H1 (cell line): ENCODE data around the gene UQCC5. TPM values are rescaled to one million over a fixed set of nuclear protein-coding genes. Genes with fewer than 3 reads are reported as not detected.

Source experiments
- CTCF ChIA-PET: fragments of 300-600 bp; sonication (Branson Sonifier 250); formaldehyde crosslinking; loops from one replicate; lab custom pipeline; 2021; ENCODE audit not compliant: partially characterized antibody; lab: Charles Lee
- POLR2A ChIA-PET: fragments of 300-600 bp; sonication (Branson Sonifier 250); formaldehyde crosslinking; loops from one replicate; lab custom pipeline; 2021; ENCODE audit warnings: inconsistent platforms; ENCODE audit not compliant: partially characterized antibody; lab: Charles Lee
- DNase-seq, 2 experiments: peaks; one replicate each; pipeline versions ENCODE4 v3.0.0 to v3.0.0-alpha.2; 2010 to 2022; ENCODE audit warnings: low spot score in 2 of 2, low read depth in 1 of 2, mixed read lengths in 1 of 2
- FAIRE-seq: peaks from 2 replicates; lab custom pipeline; 2011; peaks lifted over from hg19 to GRCh38; lab: Jason Lieb, UNC
- H2AFZ ChIP-seq: 2 replicates; pipeline ENCODE4 v1.8.1; 2012; ENCODE audit warnings: low read length, inconsistent platforms
- H2AK5ac ChIP-seq: 2 replicates; pipeline ENCODE4 v1.6.1; 2013; ENCODE audit warnings: low read depth, low read length
- H2BK120ac ChIP-seq: replicated peaks from 2 replicates; pipeline ENCODE3; 2013; ENCODE audit warnings: low read depth, low read length, inconsistent platforms
- H2BK12ac ChIP-seq: 2 replicates; pipeline ENCODE4 v1.6.1; 2013; ENCODE audit warnings: low read depth, low read length
- H2BK15ac ChIP-seq: 2 replicates; pipeline ENCODE4 v1.6.1; 2013; ENCODE audit warnings: low read length
- H2BK20ac ChIP-seq: 2 replicates; pipeline ENCODE4 v1.6.1; 2013; ENCODE audit warnings: low read length
- H2BK5ac ChIP-seq: 2 replicates; pipeline ENCODE4 v1.6.1; 2013; ENCODE audit warnings: low read depth, low read length
- H3K14ac ChIP-seq: 2 replicates; pipeline ENCODE4 v1.6.1; 2013; ENCODE audit warnings: inconsistent platforms; ENCODE audit not compliant: insufficient read length
- H3K18ac ChIP-seq: 2 replicates; pipeline ENCODE4 v1.6.1; 2013; ENCODE audit warnings: low read length; ENCODE audit errors: extremely low read depth
- H3K23ac ChIP-seq: 2 replicates; pipeline ENCODE4 v1.6.1; 2013; ENCODE audit warnings: inconsistent platforms; ENCODE audit not compliant: insufficient read length
- H3K23me2 ChIP-seq: 2 replicates; pipeline ENCODE4 v1.6.1; 2013; ENCODE audit warnings: low read depth, low read length
- H3K27ac ChIP-seq: 2 replicates; pipeline ENCODE4 v1.6.1; 2011; ENCODE audit warnings: low read depth, low read length, inconsistent platforms
- H3K27me3 ChIP-seq, 4 experiments: replicated peaks in 1 of 4; 1 replicate in 1 of 4; 2 replicates in 3 of 4; pipeline versions ENCODE4 v1.6.1 to v1.8.1; 2011 to 2013; ENCODE audit warnings: low read length in 3 of 4, mild to moderate bottlenecking in 3 of 4, inconsistent platforms in 2 of 4, mixed read lengths in 2 of 4, moderate library complexity in 1 of 4; ENCODE audit not compliant: control insufficient read depth in 3 of 4, insufficient read depth in 3 of 4; ENCODE audit errors: extremely low read depth in 1 of 4
- H3K36me3 ChIP-seq, 4 experiments: 2 replicates each; pipeline versions ENCODE4 v1.6.1 to v1.8.1; 2011 to 2013; ENCODE audit warnings: mild to moderate bottlenecking in 4 of 4, low read length in 3 of 4, moderate library complexity in 2 of 4, control low read depth in 1 of 4, inconsistent platforms in 1 of 4; ENCODE audit not compliant: insufficient read depth in 4 of 4, control insufficient read depth in 2 of 4
- H3K4ac ChIP-seq: replicated peaks from 2 replicates; pipeline ENCODE3; 2013; ENCODE audit warnings: low read length, low read depth, mixed read lengths, inconsistent platforms; ENCODE audit not compliant: insufficient read length
- H3K4me1 ChIP-seq, 4 experiments: replicated peaks in 1 of 4; 1 replicate in 1 of 4; 2 replicates in 3 of 4; pipeline versions ENCODE4 v1.6.1 to v1.8.1; 2011 to 2013; ENCODE audit warnings: low read length in 3 of 4, inconsistent platforms in 2 of 4, mixed read lengths in 1 of 4; ENCODE audit not compliant: insufficient read depth in 4 of 4, control insufficient read depth in 3 of 4
- H3K4me2 ChIP-seq, 2 experiments: 2 replicates each; pipeline versions ENCODE4 v1.6.1 to v1.8.1; 2011 to 2013; ENCODE audit warnings: low read depth in 2 of 2, low read length in 2 of 2, control low read depth in 1 of 2, inconsistent platforms in 1 of 2, mild to moderate bottlenecking in 1 of 2; ENCODE audit not compliant: insufficient read depth in 1 of 2
- H3K4me3 ChIP-seq, 4 experiments: fragments of 200-600, 300-600 bp in 1 of 4; sonication (generic), shearing (Covaris generic), sonication (Bioruptor Twin) in 1 of 4; 2 replicates each; pipeline versions ENCODE4 v1.5.1 to v1.8.1; 2011 to 2016; ENCODE audit warnings: low read length in 4 of 4, low read depth in 3 of 4, control low read depth in 2 of 4, inconsistent platforms in 2 of 4, mild to moderate bottlenecking in 2 of 4, mixed read lengths in 1 of 4, moderate library complexity in 1 of 4; ENCODE audit not compliant: insufficient read depth in 2 of 4; ENCODE audit errors: extremely low read depth in 1 of 4
- H3K56ac ChIP-seq: replicated peaks from 2 replicates; pipeline ENCODE3; 2013; ENCODE audit warnings: low read depth, mild to moderate bottlenecking, mixed read lengths, low read length, inconsistent platforms; ENCODE audit not compliant: insufficient read length
- H3K79me1 ChIP-seq: 2 replicates; pipeline ENCODE4 v1.6.1; 2013; ENCODE audit warnings: low read depth, low read length, control low read depth
- H3K79me2 ChIP-seq, 2 experiments: 2 replicates each; pipeline versions ENCODE4 v1.6.1 to v1.8.1; 2012 to 2013; ENCODE audit warnings: low read length in 2 of 2, mild to moderate bottlenecking in 2 of 2, inconsistent platforms in 1 of 2; ENCODE audit not compliant: insufficient read depth in 2 of 2, control insufficient read depth in 1 of 2
- H3K9ac ChIP-seq, 4 experiments: replicated peaks in 1 of 4; 1 replicate in 1 of 4; 2 replicates in 3 of 4; pipeline versions ENCODE4 v1.6.1 to v1.8.1; 2011 to 2013; ENCODE audit warnings: low read depth in 3 of 4, low read length in 3 of 4, control low read depth in 2 of 4, mild to moderate bottlenecking in 2 of 4, moderate library complexity in 2 of 4, inconsistent platforms in 1 of 4; ENCODE audit errors: extremely low read depth in 1 of 4
- H3K9me3 ChIP-seq, 2 experiments: 2 replicates each; pipeline versions ENCODE4 v1.6.1 to v1.8.1; 2012 to 2013; ENCODE audit warnings: mild to moderate bottlenecking in 2 of 2, moderate library complexity in 2 of 2, control low read depth in 1 of 2, inconsistent platforms in 1 of 2, low read depth in 1 of 2, low read length in 1 of 2, mixed read lengths in 1 of 2; ENCODE audit not compliant: insufficient read depth in 2 of 2
- H4K20me1 ChIP-seq, 2 experiments: replicated peaks in 1 of 2; 2 replicates each; pipeline versions ENCODE3 to v1.8.1; 2011 to 2013; ENCODE audit warnings: inconsistent platforms in 2 of 2, low read length in 2 of 2, mild to moderate bottlenecking in 1 of 2; ENCODE audit not compliant: insufficient read depth in 2 of 2, control insufficient read depth in 1 of 2
- H4K5ac ChIP-seq: 2 replicates; pipeline ENCODE4 v1.6.1; 2013; ENCODE audit warnings: low read length, low read depth, mixed read lengths, inconsistent platforms; ENCODE audit not compliant: insufficient read length
- H4K8ac ChIP-seq: 2 replicates; pipeline ENCODE4 v1.8.0; 2013; ENCODE audit warnings: mild to moderate bottlenecking, moderate library complexity, low read length, inconsistent platforms; ENCODE audit not compliant: insufficient read depth; ENCODE audit errors: extremely low read depth
- H4K91ac ChIP-seq: replicated peaks from 2 replicates; pipeline ENCODE3; 2013; ENCODE audit warnings: low read length, mixed read lengths, inconsistent platforms; ENCODE audit not compliant: insufficient read length
- CTBP2 ChIP-seq: IDR thresholded peaks from 2 replicates; pipeline ENCODE4 v1.7.0; 2011; ENCODE audit warnings: borderline replicate concordance, mild to moderate bottlenecking, moderate library complexity, mixed read lengths, low read length; ENCODE audit not compliant: insufficient read depth, insufficient read length
- WGBS, 2 experiments: shearing (Covaris generic) in 1 of 2; methylation state at CpG; one replicate each; pipeline versions ENCODE4 v1.1.6 to v1.1.7; 2013 to 2015; ENCODE audit warnings: low lambda C conversion rate in 2 of 2, mixed read lengths in 2 of 2, inconsistent platforms in 1 of 2, low coverage in 1 of 2, missing lambda C conversion rate in 1 of 2; ENCODE audit not compliant: insufficient replicate concordance in 2 of 2, insufficient coverage in 1 of 2, insufficient read length in 1 of 2; ENCODE audit errors: extremely low coverage in 1 of 2, missing lambda C conversion rate in 1 of 2; 5-methylcytosine and 5-hydroxymethylcytosine counted together
- polyA plus RNA-seq, 7 experiments: library from polyadenylated mRNA; depleted of rRNA in 3 of 7; stranded (reverse) in 5 of 7; unstranded in 2 of 7; fragments of >200 nt in 5 of 7; fragments of 200-250 nt in 2 of 7; gene quantifications; 1 replicate in 5 of 7; 2 replicates in 1 of 7; 4 replicates in 1 of 7; pipeline versions ENCODE4 v1.2.1 to v1.2.3, GENCODE V29; 2011 to 2013; ENCODE audit warnings: missing spikeins in 2 of 7, mixed read lengths in 2 of 7
- total RNA-seq: library from RNA; stranded (reverse); fragmentation: NEBNext Ultra II Directional; extraction: Animal tissue kit (Norgen Biotek cat#: 25700); gene quantifications from 2 replicates; pipeline ENCODE4 v1.2.1, GENCODE V29; 2021
- TF ChIP-seq, protein P1 (sequence below): IDR thresholded peaks from 2 replicates; pipeline ENCODE4 v1.6.1; 2012; ENCODE audit warnings: inconsistent platforms

UQCC5 gene
- total and polyA plus RNA-seq, 2 of the 8 experiments (the other 6 are each of a cell fraction or from before 2014, with no cell fraction given) = 35.0 to 37.7 TPM

DNA sequence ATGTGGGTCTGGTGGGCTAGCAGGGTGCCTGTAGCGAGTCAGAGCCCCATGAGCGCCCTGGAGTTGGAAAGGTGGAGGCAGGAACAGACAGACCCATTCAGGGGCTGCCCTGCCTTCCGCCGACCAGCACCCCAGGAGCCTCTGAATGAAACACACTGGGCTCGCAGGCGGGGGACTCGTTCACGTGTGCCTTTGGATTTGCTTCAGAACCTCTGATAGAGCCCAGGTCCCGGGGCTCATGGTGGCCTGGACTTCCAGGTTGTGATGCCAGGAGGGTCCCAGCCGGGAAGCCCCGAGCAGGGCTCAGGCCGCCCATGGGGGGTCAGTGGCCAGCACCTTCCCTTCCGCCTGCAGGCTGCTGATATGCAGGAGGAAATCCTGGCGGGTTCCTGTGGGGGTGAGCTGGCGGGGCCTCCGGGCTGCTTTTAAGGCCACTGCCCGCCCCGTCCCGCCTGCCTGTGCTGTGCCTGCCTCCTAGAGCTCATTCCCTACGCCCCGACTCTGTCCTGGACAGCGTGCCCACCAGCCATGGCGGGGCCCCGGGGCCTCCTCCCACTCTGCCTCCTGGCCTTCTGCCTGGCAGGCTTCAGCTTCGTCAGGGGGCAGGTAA is 41.4 kb upstream of the UQCC5 start, which contains the start of gene STAB1:
Gene STAB1 (plus strand): TSS at position 453 of the 610 bp plus-strand sequence. CDS start 76 bp downstream, at position 529.
- Histone ChIP-seq H3K4ac (no peak within 1 kb of the TSS), H3K4me1 (peaks cover 0 to 6% (median under 1%) of the 10 kb centered on the region in 4 experiments; a peak in 3 of 7 replicates), H3K14ac (no peak within 1 kb of the TSS), H3K27me3 (no peaks in the 10 kb centered on the region; a peak in 1 of 7 replicates), H2BK20ac (no peak within 1 kb of the TSS), H2BK12ac (no peak within 1 kb of the TSS), H3K36me3 (peaks cover 4 to 25% (median 19%) of the 10 kb centered on the region in 4 experiments; a peak in 6 of 8 replicates), H3K23ac (no peak within 1 kb of the TSS), H4K8ac (peak within 1 kb of the TSS; percentile 4; the same call in 1 of the 2 replicates), H3K79me1 (no peaks in the 10 kb centered on the region), H3K56ac (no peak within 1 kb of the TSS), H3K79me2 (no peaks in the 10 kb centered on the region), H4K20me1 (peaks cover 0 to 9% of the 10 kb centered on the region in 2 experiments), H3K27ac (no peak within 1 kb of the TSS; the same call in 1 of the 2 replicates), H2BK15ac (no peak within 1 kb of the TSS), H2AK5ac (no peak within 1 kb of the TSS), H3K9me3 (no peaks in the 10 kb centered on the region), H3K18ac (no peak within 1 kb of the TSS), H3K9ac (no peak within 1 kb of the TSS), H4K5ac (no peak within 1 kb of the TSS), H2AFZ (no peak within 1 kb of the TSS), H2BK120ac (no peak within 1 kb of the TSS), H3K4me2 (no peak within 1 kb of the TSS), H3K4me3 (no peak within 1 kb of the TSS), H3K23me2 (no peaks in the 10 kb centered on the region), H4K91ac (no peak within 1 kb of the TSS), H2BK5ac (no peak within 1 kb of the TSS)
- no peak for FAIRE-seq
- DNase-seq = no peak
- POLR2A ChIA-PET = interaction anchor here (0.7 to 1.9 kb wide), 5 partner anchors 11 to 191 kb away, joined by 3 to 5 read pairs (median 5); partner anchors contain the start of genes GNL3 and PBRM1
- CTCF ChIA-PET = interaction anchor here (0.8 to 3.6 kb wide), 6 partner anchors 13 to 47 kb away, joined by 3 to 11 read pairs (median 4); no protein-coding TSS in a partner anchor
- TF ChIP-seq, protein P1, sequence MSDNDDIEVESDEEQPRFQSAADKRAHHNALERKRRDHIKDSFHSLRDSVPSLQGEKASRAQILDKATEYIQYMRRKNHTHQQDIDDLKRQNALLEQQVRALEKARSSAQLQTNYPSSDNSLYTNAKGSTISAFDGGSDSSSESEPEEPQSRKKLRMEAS = no peak
- no peak for TF ChIP-seq CTBP2
- 95% methylated on average over 23 of the region's 25 CpGs; no CpG with 5 or more reads in 1 of the 2 experiments for WGBS, 2 experiments
